ENCODE measurements around the gene NDUFB11. TPM values are rescaled to one million over a fixed set of nuclear protein-coding genes. Genes with fewer than 3 reads are reported as not detected.

Gene NDUFB11
- total RNA-seq, 4 donors from 2014 or later: 58.3 to 87.5 (median 76.3) TPM

DNA sequence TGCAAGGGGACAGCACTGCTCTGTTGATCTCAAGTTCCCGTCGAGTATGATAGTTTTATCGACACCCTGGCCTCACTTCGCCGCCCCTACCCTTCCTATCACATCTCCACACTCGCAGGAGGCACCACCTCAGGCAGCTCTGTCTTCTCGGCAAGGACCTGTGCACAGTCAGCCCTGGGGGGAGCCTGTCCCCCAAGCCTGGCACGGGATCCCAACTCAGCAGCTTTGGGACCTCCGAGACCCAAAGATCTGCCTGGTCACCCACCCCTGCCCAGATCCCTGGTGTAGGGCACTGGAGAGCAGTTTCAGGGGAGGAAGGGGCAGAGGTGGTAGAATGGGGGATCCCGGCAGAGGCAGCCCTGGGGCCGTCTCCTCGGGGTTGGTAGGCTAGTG, 31.1 kb upstream of the NDUFB11 start:
- intact Hi-C loops (cut with DNase I): no loop called here
- H3K9me3 ChIP-seq: no peaks in the 10 kb centered on the region
- H3K4me1 ChIP-seq: peaks cover 4 to 19% (median 15%) of the 10 kb centered on the region in 4 donors
- H3K4me3 ChIP-seq: no peak overlapping the region
- H3K27me3 ChIP-seq: no peaks in the 10 kb centered on the region
- peaks cover 13 to 100% (median 95%) of the 10 kb centered on the region in 4 donors for H3K36me3 ChIP-seq
- H3K27ac ChIP-seq (replicated peaks in 1 of 4): no peak overlapping the region
- 76% methylated on average over 9 of the region's 12 CpGs for WGBS
- TF ChIP-seq EP300 (IDR thresholded peaks at IDR 0.05): no peak
- no peak for TF ChIP-seq POLR2A (IDR thresholded peaks at IDR 0.05; ENCODE audit: low read depth)
- no peak for TF ChIP-seq POLR2AphosphoS5 (IDR thresholded peaks at IDR 0.05)
- no peak for TF ChIP-seq CTCF (IDR thresholded peaks at IDR 0.05)
- DNase-seq (ENCODE audit: extremely low spot score): no peak

DNA sequence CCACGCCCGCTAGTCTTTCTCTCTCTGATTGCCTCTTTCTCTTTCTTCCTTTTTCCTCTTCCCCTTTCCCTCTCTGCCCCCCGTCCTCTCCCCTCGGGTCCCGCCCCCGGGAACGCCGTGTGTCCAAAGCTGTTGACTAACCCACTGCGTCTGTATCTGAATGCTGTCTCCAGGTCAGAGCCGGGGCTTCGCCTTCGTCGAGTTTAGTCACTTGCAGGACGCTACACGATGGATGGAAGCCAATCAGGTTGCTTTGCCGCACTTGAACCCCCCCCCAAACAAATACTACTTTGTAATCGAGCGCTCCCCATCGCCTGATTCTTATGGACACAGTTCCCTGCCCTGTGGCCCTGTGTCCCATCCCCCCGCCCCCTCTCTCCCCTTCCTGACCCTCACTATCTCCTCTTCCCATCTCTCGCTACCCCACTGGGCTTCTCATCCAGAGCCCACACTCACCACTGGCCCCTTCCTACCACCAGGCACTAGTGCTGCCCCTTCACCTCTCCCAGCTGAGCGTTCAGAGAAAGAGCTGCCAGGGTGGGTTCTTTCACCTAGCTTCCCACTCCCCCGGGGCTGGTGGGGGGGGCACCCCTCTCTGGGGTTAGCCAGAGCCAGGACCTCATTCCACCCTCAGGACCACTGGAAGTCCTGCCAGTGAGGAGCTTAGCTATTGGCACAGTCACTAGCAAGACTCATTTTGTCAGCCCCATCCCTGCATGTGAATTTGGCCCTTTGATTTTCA, 30.5 kb upstream of the NDUFB11 start:
- H3K9me3 ChIP-seq: no peaks in the 10 kb centered on the region
- peaks cover 8 to 100% (median 91%) of the 10 kb centered on the region in 4 donors for H3K36me3 ChIP-seq
- H3K27ac ChIP-seq (replicated peaks in 1 of 4): no peak overlapping the region
- no peak overlapping the region for H3K4me3 ChIP-seq
- H3K27me3 ChIP-seq: no peaks in the 10 kb centered on the region
- intact Hi-C loops (cut with DNase I): no loop called here
- TF ChIP-seq EP300 (IDR thresholded peaks at IDR 0.05) (no peak), POLR2A (IDR thresholded peaks at IDR 0.05; ENCODE audit: low read depth) (no peak), CTCF (IDR thresholded peaks at IDR 0.05) (no peak), POLR2AphosphoS5 (IDR thresholded peaks at IDR 0.05) (no peak)
- DNase-seq (ENCODE audit: extremely low spot score): no peak
- 83% methylated on average over 23 of the region's 23 CpGs for WGBS
- peaks cover 7 to 25% (median 20%) of the 10 kb centered on the region in 4 donors for H3K4me1 ChIP-seq

DNA sequence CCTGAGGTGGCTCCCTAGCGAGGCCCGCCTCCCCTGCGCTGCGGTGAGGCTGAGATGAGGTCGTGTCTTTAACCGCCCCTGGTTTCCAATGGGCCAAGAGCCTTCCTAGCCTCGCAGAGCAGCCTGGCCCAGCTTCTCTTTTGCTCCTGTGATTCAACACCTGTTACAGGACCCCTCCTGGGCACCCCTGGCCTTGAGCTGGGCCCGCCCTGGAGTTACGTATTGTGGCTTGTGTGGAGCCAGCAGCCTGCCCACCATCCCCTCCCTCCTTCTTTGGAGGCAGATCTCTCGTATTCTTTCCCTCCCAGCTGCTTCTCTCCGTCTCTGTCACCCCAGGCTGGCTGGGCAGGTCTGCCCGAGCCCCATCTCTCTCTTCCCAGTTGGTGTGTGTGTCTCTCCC, 29.9 kb upstream of the NDUFB11 start:
- H3K27me3 ChIP-seq: no peaks in the 10 kb centered on the region
- DNase-seq (ENCODE audit: extremely low spot score): no peak
- H3K27ac ChIP-seq (replicated peaks in 1 of 4): no peak overlapping the region
- no peak for TF ChIP-seq CTCF (IDR thresholded peaks at IDR 0.05)
- TF ChIP-seq POLR2A (IDR thresholded peaks at IDR 0.05; ENCODE audit: low read depth): no peak
- TF ChIP-seq EP300 (IDR thresholded peaks at IDR 0.05): no peak
- TF ChIP-seq POLR2AphosphoS5 (IDR thresholded peaks at IDR 0.05): no peak
- H3K36me3 ChIP-seq: peaks cover 11 to 100% (median 92%) of the 10 kb centered on the region in 4 donors
- no peak overlapping the region for H3K4me3 ChIP-seq
- intact Hi-C loops (cut with DNase I): no loop called here
- H3K9me3 ChIP-seq: no peaks in the 10 kb centered on the region
- peaks cover 6 to 23% (median 20%) of the 10 kb centered on the region in 4 donors for H3K4me1 ChIP-seq
- 78% methylated on average over 12 of the region's 12 CpGs for WGBS

DNA sequence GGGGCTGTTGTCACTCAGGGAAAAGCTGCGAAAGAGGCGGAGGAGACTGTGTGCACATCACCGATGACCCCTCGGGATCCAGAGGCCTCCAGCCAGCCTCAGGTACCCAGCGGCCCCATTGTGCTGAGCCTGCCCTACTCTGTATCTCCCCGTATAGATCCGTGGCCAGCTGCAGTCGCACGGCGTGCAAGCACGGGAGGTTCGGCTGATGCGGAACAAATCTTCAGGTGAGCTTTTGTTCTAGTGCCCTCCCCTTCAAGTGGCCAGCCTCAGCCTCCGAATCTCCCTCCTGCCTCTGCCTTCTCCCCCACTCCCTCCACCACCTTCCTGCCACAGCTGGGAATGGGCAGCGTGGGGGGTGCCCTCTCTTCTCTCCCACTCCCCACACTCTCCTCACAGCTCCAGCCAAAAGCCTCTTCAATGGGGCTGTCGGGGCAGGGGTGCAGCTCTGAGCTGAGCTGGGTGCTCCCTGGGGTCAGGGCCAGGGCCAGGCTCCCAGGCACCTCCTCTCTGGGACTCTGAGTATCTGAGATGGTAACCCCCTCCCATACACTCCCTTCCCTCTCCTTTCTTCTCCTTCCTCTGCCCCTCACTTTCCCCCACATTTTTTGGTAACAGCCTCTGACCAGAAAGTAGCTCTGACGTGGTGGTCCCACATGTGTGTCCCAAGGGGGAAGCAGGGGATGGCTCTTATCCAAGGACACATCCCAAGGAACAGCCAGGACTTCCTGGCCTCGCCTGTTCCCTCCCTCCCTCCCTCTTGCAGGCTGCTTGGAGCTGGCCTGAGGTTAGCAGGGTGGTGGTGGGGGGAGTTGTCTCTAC, 28.7 kb upstream of the NDUFB11 start:
- H3K27me3 ChIP-seq: no peaks in the 10 kb centered on the region
- H3K27ac ChIP-seq (replicated peaks in 1 of 4): no peak overlapping the region
- DNase-seq (ENCODE audit: extremely low spot score): no peak
- H3K9me3 ChIP-seq: no peaks in the 10 kb centered on the region
- H3K4me3 ChIP-seq: no peak overlapping the region
- peaks cover 13 to 93% (median 85%) of the 10 kb centered on the region in 4 donors for H3K36me3 ChIP-seq
- WGBS: 75% methylated on average over 14 of the region's 18 CpGs
- TF ChIP-seq POLR2AphosphoS5 (IDR thresholded peaks at IDR 0.05) (no peak), CTCF (IDR thresholded peaks at IDR 0.05) (no peak), EP300 (IDR thresholded peaks at IDR 0.05) (no peak), POLR2A (IDR thresholded peaks at IDR 0.05; ENCODE audit: low read depth) (no peak)
- H3K4me1 ChIP-seq: peaks cover 6 to 13% (median 11%) of the 10 kb centered on the region in 4 donors
- intact Hi-C loops (cut with DNase I): no loop called here
